ENCODE data around the gene MAP1LC3A.
A peak's percentile ranks its signal among the peaks of the same experiment; 100 is the strongest.
"Not testable (repeated sequence)": the region's sequence is repeated elsewhere in the genome, so short reads cannot be mapped to it uniquely, and the experiment has no call there.

The MAP1LC3A gene

DNA sequence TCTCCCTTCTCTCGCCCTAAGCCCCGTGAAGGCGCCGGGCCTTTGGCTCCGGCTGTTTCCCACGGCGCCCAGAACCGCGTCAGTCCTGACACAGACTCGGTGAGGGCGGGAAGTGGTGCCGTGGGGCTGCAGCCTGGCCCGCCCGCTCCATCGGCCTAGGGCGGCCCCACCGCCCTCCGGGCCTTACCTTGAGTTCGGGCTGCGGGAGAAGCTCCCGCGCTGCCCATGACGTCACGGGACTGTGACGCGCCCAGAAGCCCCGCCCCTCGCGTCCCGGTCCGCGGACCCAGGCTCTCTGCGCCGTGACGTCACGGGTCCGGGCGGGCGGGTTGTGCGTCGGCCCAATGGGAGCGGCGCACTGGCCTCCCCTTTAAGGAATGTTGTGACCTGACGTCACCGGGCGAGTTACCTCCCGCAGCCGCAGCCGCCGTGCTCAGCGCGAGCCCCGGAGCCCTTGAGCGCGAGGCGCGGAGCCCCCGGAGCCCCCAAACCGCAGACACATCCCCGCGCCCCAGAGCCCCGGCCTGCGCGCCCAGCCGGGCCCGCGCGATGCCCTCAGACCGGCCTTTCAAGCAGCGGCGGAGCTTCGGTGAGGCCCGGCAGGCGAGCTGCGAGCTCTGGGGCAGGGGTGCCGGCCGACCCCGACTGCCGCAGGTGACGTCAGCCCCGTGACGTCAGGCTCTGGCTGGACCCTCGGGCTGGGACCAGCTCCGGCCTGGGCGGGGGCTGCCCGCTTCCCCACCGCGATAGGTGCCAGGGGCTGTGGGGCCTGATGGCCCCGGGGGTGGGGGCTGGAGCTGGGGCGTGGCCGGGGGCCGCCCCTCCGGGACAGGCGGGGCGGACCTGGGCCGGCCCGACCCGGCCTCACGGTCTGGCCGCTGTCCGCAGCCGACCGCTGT, at the start of gene MAP1LC3A:
TSS of gene MAP1LC3A (plus strand) at position 399 of the 899 bp plus-strand sequence. CDS start at position 550, 151 bp downstream.
- H3K4me3 Mint-ChIP-seq = peak within 1 kb of the TSS; percentile 87
- H3K4me1 Mint-ChIP-seq (ENCODE audit: low read depth) = peaks cover 7% of the 10 kb centered on the region
- no peaks in the 10 kb centered on the region for H3K27me3 Mint-ChIP-seq
- no peaks in the 10 kb centered on the region for H3K9me3 Mint-ChIP-seq
- peak within 1 kb of the TSS; percentile 86 for H3K27ac Mint-ChIP-seq
- H3K36me3 Mint-ChIP-seq (ENCODE audit: low read depth) = peaks cover 3% of the 10 kb centered on the region

DNA sequence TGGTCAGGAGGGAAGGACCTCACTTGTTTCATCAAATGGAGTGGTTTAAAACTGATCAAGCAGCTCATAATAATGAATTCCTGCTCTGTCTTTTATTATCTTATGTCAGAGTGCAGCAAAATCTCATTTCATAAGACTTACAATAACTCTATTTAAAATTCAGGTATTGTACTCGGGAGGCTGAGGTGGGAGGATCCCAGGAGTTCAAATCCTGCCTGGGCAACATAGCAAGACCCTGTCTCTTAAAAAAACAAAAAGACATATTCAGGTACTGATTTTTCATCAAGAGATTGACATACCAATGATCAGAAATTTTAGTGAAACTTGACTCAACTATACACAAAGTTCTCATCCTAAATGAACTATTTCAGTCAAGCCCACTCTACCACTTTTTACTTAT, 47.9 kb upstream of the MAP1LC3A start:
- Mint-ChIP-seq H3K36me3 (ENCODE audit: low read depth) (peaks cover 23% of the 10 kb centered on the region), H3K27me3 (no peaks in the 10 kb centered on the region), H3K27ac (no peak overlapping the region), H3K4me1 (ENCODE audit: low read depth) (peaks cover 18% of the 10 kb centered on the region), H3K4me3 (no peak overlapping the region), H3K9me3 (no peaks in the 10 kb centered on the region)

DNA sequence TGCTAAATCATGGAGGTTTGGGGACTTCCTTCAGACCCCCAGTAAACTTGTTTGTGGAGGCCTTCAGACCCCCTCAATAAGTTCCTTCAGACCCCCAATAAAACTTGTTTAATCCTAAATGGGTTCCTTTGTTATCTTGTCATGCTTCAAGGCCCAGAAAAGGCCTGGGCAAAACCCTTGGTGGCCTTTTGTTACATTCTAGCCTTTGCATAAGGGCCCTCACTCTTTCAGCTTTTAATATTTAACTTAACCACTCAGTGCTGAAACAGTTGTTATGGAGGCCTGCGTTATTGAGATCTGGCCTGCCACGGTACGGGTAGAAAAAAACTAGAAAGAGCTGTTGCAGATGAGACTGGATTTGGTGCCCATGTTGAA, 46.6 kb upstream of the MAP1LC3A start:
- Mint-ChIP-seq H3K27me3 (no peaks in the 10 kb centered on the region), H3K4me3 (no peak overlapping the region), H3K4me1 (ENCODE audit: low read depth) (peaks cover 27% of the 10 kb centered on the region), H3K36me3 (ENCODE audit: low read depth) (peaks cover 17% of the 10 kb centered on the region), H3K27ac (no peak overlapping the region), H3K9me3 (no peaks in the 10 kb centered on the region)

DNA sequence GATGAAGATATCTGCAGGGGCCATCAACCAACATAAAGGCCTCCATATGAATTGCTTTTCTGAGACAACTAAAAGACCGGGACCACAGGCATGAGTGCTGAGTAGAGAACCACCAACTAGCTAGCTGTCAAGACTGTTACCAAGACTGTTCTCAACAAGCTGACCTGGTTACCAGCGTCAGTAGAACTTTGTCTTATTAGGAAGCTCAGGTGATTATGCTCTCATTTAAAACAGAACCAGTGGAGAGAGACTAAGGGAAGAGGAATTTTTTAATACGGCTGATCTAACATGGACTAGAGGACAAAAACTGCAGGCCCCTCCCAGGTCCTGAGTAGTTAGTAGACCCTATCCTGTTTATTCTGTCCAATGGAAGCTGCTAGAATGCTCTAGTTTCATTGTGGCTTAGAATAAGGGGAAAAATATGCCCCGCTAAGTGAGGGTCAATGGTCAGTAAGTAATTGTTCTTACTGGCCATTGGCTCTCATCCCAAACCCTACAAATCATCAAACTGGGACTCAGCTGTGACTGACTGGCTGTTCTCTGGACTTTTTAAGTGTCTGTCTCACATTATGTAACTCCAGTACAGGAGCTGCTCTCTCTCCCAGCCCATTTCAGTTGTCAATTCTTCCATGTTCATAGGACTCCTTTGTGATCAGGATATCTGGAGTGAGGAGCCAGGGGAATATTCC, 46.1 kb upstream of the MAP1LC3A start:
- no peaks in the 10 kb centered on the region for H3K27me3 Mint-ChIP-seq
- no peak overlapping the region for H3K27ac Mint-ChIP-seq
- peaks cover 29% of the 10 kb centered on the region for H3K4me1 Mint-ChIP-seq (ENCODE audit: low read depth)
- no peak overlapping the region for H3K4me3 Mint-ChIP-seq
- H3K36me3 Mint-ChIP-seq (ENCODE audit: low read depth) = peaks cover 16% of the 10 kb centered on the region
- no peaks in the 10 kb centered on the region for H3K9me3 Mint-ChIP-seq

DNA sequence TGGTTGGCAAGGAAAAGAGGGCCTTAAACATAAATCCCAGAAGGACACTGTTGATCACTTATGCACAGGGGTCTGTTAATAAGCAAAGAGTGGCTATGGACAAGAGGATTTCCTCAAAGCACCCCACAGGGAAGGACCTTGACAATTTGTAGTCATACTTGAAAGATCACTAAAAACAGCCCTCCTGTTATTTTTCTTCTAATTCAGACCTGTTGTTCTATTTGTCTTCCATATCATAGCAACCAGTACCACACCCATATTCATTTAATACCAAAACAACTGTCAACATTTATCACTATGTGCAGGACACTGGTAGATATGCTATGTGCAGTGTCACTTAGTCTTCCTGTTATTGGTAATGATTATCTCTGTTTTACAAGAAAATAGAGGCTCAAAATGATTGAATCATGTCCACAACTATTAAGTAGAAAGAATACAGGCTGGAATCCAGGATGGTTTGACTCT, 45.5 kb upstream of the MAP1LC3A start:
- Mint-ChIP-seq H3K36me3 (ENCODE audit: low read depth) (peaks cover 13% of the 10 kb centered on the region), H3K4me3 (no peak overlapping the region), H3K9me3 (no peaks in the 10 kb centered on the region), H3K4me1 (ENCODE audit: low read depth) (peaks cover 33% of the 10 kb centered on the region), H3K27me3 (no peaks in the 10 kb centered on the region), H3K27ac (no peak overlapping the region)

DNA sequence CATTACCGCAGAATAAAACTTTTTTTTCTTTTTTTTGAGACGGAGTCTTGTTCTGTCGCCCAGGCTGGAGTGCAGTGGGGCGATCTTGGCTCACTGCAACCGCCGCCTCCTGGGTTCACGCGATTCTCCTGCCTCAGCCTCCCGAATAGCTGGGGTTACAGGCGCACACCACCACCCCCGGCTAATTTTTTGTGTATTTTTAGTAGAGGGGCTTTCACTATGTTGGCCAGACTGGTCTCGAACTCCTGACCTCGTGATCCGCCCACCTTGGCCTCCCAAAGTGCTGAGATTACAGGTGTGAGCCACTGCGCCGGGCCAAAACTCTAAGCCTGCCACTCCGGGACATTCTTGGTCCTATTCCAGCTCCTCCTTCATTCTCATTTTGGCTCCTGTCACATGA, 44.5 kb upstream of the MAP1LC3A start:
- H3K27ac Mint-ChIP-seq, H3K4me3 Mint-ChIP-seq, H3K27me3 Mint-ChIP-seq, H3K9me3 Mint-ChIP-seq: not testable (repeated sequence)
- Mint-ChIP-seq H3K4me1 (ENCODE audit: low read depth) (peaks cover 42% of the 10 kb centered on the region), H3K36me3 (ENCODE audit: low read depth) (peaks cover 14% of the 10 kb centered on the region)

DNA sequence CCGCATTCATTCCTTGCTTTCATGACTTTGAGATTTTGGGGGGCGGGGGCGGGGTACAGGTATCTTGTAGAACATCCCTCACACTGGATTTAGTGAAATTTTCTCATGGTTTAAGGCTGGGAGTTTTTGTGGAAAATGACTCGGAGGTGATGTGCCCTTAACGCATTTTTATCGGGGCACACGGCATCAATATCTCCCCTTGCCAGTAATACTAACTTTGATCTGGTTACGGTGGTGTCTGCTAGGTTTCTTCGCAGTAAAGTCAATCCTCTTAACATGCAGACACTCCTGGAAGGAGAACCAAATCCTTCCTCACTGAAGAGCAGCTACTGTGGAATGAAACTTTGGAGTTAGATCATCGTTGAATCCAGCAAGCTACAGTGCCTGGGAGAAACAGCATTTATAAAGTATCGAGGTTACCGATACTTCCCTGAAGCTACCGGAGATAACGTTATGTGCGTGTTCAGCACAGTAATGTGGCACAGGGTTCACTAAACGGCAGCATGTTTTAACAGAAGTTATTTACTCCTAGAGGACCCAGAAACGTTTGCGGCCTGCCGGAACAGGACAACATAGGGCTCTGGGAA, 43.5 kb upstream of the MAP1LC3A start:
- H3K36me3 Mint-ChIP-seq (ENCODE audit: low read depth) = peaks cover 19% of the 10 kb centered on the region
- no peaks in the 10 kb centered on the region for H3K9me3 Mint-ChIP-seq
- H3K27me3 Mint-ChIP-seq = no peaks in the 10 kb centered on the region
- H3K27ac Mint-ChIP-seq = peak overlapping the region; percentile 97
- peak overlapping the region; percentile 98 for H3K4me3 Mint-ChIP-seq
- H3K4me1 Mint-ChIP-seq (ENCODE audit: low read depth) = peaks cover 47% of the 10 kb centered on the region

DNA sequence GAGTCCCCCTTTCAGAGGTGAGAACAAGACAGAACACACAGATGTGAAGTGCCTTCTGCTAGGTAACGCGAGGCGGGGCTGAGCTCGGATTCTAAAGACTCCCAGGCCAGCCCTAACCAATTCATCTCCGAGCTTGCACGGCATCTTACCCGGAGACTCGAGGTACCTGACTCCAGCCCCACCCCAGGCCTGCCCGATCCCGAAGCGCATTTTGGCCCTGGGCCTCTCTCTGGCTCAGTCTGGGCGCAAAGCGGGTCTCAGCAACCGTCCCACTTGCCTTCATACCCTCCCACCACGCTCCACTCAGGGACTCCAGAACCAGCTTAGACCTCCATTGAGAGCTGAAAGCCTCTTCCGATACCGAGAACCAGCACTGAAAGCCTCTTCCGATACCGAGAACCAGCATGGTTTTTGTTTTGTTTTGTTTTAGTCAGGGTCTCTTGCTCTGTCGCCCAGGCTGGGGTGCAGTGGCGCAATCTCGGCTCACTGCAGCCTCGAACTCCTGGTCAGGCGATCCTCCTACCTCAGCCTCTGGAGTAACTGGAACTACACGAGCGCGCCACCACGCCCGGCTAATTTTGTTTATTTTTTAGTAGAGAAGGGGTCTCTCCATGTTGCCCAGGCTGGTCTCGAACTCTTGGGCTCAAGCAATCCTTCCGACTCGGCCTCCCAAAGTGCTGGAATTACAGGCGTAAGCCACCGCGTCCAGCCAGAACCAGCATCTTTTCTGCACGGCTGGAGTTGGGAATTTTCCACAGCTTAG, 42.9 kb upstream of the MAP1LC3A start:
- H3K27ac Mint-ChIP-seq = peak overlapping the region; percentile 97
- peaks cover 51% of the 10 kb centered on the region for H3K4me1 Mint-ChIP-seq (ENCODE audit: low read depth)

DNA sequence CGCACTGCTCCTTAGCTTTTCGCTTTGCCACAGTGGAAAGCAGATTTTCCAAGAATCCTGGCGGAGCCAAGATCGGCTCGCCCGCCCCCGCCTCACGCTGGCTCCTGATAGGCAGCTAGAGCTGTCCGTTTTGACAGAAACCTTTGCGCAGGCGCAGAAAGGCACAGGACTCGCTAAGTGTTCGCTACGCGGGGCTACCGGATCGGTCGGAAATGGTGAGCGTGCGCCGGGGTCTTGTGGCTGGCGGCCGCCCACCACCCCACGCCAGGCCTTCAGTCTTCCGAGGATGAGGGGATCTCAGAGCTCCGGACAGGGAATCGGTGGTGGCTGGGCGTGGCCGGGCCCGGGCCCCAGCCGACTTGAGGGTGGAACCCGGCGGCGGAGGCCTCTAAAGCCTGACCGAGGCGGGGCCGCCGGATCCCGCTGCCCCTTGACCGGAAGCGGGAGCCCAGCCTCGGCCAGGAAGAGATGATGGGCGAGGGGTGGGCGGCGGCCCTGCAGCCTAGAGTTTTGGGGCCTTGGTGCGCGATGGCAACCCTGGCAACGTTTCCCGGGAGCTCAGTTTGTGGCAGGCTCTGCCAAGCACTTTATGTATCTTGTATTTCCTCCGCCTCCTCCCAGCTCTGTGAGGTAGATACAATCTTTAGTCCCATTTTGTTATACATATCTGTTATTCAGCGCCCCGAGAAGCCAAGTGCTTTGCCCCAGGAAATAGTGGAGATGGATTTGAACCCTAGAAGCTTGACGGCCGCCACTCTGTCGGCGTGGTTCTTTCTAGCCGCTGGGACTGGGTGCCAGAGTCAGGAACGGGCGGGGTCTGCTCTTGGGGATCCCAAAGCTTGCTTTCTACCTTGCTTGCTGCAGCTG, 42.0 kb upstream of the MAP1LC3A start, which contains the start of gene DYNLRB1:
TSS of gene DYNLRB1 (plus strand) at position 176 of the 867 bp plus-strand sequence. CDS start at position 213, 37 bp downstream.
- Mint-ChIP-seq H3K36me3 (ENCODE audit: low read depth) (peaks cover 24% of the 10 kb centered on the region), H3K9me3 (no peaks in the 10 kb centered on the region), H3K4me3 (peak within 1 kb of the TSS; percentile 98), H3K27me3 (no peaks in the 10 kb centered on the region), H3K27ac (peak within 1 kb of the TSS; percentile 97), H3K4me1 (ENCODE audit: low read depth) (peaks cover 59% of the 10 kb centered on the region)

More for the DNA sequence above, 42.9 kb upstream of the MAP1LC3A start:
- Mint-ChIP-seq H3K36me3 (ENCODE audit: low read depth) (peaks cover 20% of the 10 kb centered on the region), H3K4me3 (peak overlapping the region; percentile 98), H3K9me3 (no peaks in the 10 kb centered on the region), H3K27me3 (no peaks in the 10 kb centered on the region)

DNA sequence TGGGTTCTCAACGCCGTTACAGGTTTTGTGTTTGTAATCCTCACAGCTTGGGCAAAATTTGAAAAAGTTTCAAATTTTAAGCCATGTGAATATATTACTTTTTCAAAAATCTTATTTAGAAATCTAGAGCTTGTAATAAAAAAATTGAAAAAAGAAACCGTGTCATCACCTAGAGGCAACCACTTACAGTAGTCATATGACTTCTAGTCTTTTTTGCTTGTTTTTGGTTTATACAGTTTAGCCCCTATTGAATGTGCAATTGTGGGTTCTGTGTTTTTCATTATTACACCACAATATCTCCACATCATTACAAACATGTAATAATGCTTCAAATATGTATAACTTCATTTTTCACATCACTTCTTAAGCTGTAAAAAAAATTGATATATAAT, 41.4 kb upstream of the MAP1LC3A start:
- Mint-ChIP-seq H3K27ac (peak overlapping the region; percentile 97), H3K4me3 (peak overlapping the region; percentile 98)

DNA sequence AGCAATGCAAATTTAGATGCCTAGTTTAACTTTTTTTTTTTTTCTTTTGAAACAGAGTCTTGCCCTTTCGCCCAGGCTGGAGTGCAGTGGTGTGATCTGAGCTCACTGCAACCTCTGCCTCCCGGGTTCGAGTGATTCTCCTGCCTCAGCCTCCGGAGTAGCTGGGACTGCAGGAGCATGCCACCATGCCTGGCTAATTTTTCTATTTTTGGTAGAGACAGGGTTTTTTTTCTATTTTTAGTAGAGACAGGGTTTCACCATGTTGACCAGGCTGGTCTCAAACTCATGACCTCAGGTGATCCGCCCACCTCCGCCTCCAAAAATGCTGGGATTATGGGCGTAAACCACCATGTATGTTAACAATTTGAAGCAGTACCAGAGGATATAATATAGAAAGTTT, 39.7 kb upstream of the MAP1LC3A start:
- H3K4me1 Mint-ChIP-seq (ENCODE audit: low read depth) = peaks cover 74% of the 10 kb centered on the region
- not testable (repeated sequence) for H3K9me3 Mint-ChIP-seq, H3K4me3 Mint-ChIP-seq, H3K27ac Mint-ChIP-seq, H3K27me3 Mint-ChIP-seq
- peaks cover 30% of the 10 kb centered on the region for H3K36me3 Mint-ChIP-seq (ENCODE audit: low read depth)

More for the DNA sequence above, 41.4 kb upstream of the MAP1LC3A start:
- Mint-ChIP-seq H3K4me1 (ENCODE audit: low read depth) (peaks cover 63% of the 10 kb centered on the region), H3K9me3 (no peaks in the 10 kb centered on the region), H3K27me3 (no peaks in the 10 kb centered on the region), H3K36me3 (ENCODE audit: low read depth) (peaks cover 29% of the 10 kb centered on the region)

DNA sequence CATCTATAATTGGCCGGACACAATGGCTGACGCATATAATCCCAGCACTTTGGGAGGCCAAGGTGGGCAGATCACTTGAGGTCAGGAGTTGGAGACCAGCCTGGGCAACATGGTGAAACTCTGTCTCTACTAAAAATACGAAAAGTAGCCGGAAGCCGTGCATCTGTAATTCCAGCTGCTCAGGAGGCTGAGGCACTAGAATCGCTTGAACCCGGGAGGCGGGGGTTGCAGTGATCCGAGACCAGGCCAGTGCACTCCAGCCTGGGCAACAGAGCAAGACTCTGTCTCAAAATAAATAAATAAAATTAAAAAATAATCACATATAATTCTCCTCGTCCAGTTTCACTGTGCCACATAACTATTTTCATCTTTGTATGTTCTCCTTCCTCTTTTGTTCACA, 38.7 kb upstream of the MAP1LC3A start:
- H3K27me3 Mint-ChIP-seq, H3K9me3 Mint-ChIP-seq, H3K4me3 Mint-ChIP-seq, H3K27ac Mint-ChIP-seq: not testable (repeated sequence)
- H3K36me3 Mint-ChIP-seq (ENCODE audit: low read depth) = peaks cover 30% of the 10 kb centered on the region
- peaks cover 73% of the 10 kb centered on the region for H3K4me1 Mint-ChIP-seq (ENCODE audit: low read depth)

DNA sequence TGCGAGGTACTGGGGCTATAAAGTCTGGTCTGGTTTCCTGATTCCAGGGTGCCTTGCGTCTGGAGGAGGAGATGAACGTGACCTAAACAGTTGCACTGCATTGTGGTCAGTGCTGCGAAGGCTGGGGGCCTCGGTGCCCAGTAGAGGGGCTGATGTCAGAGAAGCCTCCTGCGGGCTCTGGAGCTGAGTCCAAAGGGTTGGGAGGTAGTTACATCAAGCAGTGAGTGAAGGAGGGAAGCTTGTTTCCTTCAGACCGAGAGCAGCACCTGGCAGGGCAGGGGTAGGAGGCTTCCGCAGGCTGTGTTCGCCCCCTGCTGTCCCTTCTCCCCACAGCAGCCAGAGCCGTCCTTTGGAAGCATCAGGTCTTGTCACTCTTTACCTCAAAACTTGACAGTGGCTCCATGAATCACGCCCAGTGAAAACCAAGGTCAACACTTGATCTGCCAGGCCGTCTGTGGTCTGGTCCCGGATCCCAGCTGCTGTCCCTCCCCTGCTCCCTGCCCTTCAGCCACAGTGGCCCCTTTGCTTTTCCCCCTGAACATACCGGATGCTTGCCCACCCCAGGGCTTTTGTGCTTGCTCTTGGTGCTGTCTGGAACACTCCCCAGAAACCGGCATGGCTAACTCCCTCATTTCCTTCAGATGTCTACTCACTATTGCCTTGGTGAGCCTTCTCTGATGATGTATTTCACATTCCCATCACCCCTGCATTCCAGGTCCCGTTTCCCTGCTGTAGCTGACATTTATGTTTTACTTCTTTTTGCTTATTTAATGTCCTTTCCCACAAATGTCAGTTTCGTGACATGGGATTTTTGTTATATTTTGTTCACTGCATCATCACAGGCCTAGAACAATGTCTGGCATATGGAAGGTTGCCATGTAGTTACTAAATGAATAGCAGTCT, 35.3 kb upstream of the MAP1LC3A start:
- Mint-ChIP-seq H3K27ac (no peak overlapping the region), H3K36me3 (ENCODE audit: low read depth) (peaks cover 42% of the 10 kb centered on the region), H3K4me3 (no peak overlapping the region), H3K4me1 (ENCODE audit: low read depth) (peaks cover 48% of the 10 kb centered on the region), H3K27me3 (no peaks in the 10 kb centered on the region), H3K9me3 (no peaks in the 10 kb centered on the region)
